Measurements from ENCODE around the gene EGR4.

Gene EGR4

GRCh38 chr2:73250872-73251846 is 42.2 kb downstream of the EGR4 start:
- in situ Hi-C loops (cut with MboI; ENCODE audit: low sequenced_read_pairs), result no loop called here

- in situ Hi-C loops (cut with MboI; ENCODE audit: low sequenced_read_pairs), result no loop called here
These were observed 43.7 kb downstream of the EGR4 start for GRCh38 chr2:73249636-73250035.

GRCh38 chr2:73246850-73247249 is 46.5 kb downstream of the EGR4 start:
- in situ Hi-C loops (cut with MboI; ENCODE audit: low sequenced_read_pairs), result no loop called here

- in situ Hi-C loops (cut with MboI; ENCODE audit: low sequenced_read_pairs), result no loop called here
These were observed 48.8 kb downstream of the EGR4 start for GRCh38 chr2:73244580-73244979.

- in situ Hi-C loops (cut with MboI; ENCODE audit: low sequenced_read_pairs), result no loop called here
These were observed 49.3 kb downstream of the EGR4 start for GRCh38 chr2:73243884-73244570.

All from hTERT RPE-1 (cell line).